ENCODE results near the gene SUSD2. TPM values are rescaled to one million over a fixed set of nuclear protein-coding genes. Genes with fewer than 3 reads are reported as not detected.

SUSD2 gene
- total RNA-seq, 1 experiment from 2014 or later, result 2.5 TPM

GRCh38 chr22:24157822-24158135, 23.5 kb upstream of the SUSD2 start:
- Mint-ChIP-seq H3K4me3 (ENCODE audit: low read depth, unreplicated experiment) (no peak overlapping the region), H3K27me3 (ENCODE audit: unreplicated experiment) (no peaks in the 10 kb centered on the region), H3K9me3 (ENCODE audit: low read depth, unreplicated experiment) (no peaks in the 10 kb centered on the region), H3K36me3 (ENCODE audit: insufficient read depth, unreplicated experiment) (peaks cover 14% of the 10 kb centered on the region), H3K27ac (ENCODE audit: unreplicated experiment) (no peak overlapping the region), H3K4me1 (ENCODE audit: low read depth, unreplicated experiment) (peaks cover 9% of the 10 kb centered on the region)
- BruUV-seq (replicated peaks), result no TSS peak
- intact Hi-C loops (cut with micrococcal nuclease; ENCODE audit: unreplicated experiment), result no loop called here
- TF ChIP-seq CTCF (IDR thresholded peaks at IDR 0.05; ENCODE audit: unreplicated experiment), result no peak
- CTCF ChIA-PET, result interaction anchor here (1.0 to 3.5 kb wide), 4 partner anchors 8 to 135 kb away, joined by 3 to 15 read pairs (median 9); no protein-coding TSS in a partner anchor
- no peak for DNase-seq

- H3K9me3 Mint-ChIP-seq (ENCODE audit: low read depth, unreplicated experiment), result no peaks in the 10 kb centered on the region
- H3K27me3 Mint-ChIP-seq (ENCODE audit: unreplicated experiment), result no peaks in the 10 kb centered on the region
- peaks cover 9% of the 10 kb centered on the region for H3K4me1 Mint-ChIP-seq (ENCODE audit: low read depth, unreplicated experiment)
- no peak overlapping the region for H3K4me3 Mint-ChIP-seq (ENCODE audit: low read depth, unreplicated experiment)
- CTCF ChIA-PET, result interaction anchor here (1.0 kb wide), 1 partner anchor 13 kb away, joined by 3 read pairs; no protein-coding TSS in a partner anchor
- H3K27ac Mint-ChIP-seq (ENCODE audit: unreplicated experiment), result no peak overlapping the region
- no peak for TF ChIP-seq CTCF (IDR thresholded peaks at IDR 0.05; ENCODE audit: unreplicated experiment)
- peaks cover 14% of the 10 kb centered on the region for H3K36me3 Mint-ChIP-seq (ENCODE audit: insufficient read depth, unreplicated experiment)
- DNase-seq, result no peak
- intact Hi-C loops (cut with micrococcal nuclease; ENCODE audit: unreplicated experiment), result no loop called here
- no TSS peak for BruUV-seq (replicated peaks)
These were observed 21.6 kb upstream of the SUSD2 start for GRCh38 chr22:24159650-24160049.

GRCh38 chr22:24160546-24160945, 20.7 kb upstream of the SUSD2 start:
- DNase-seq, result no peak
- Mint-ChIP-seq H3K4me3 (ENCODE audit: low read depth, unreplicated experiment) (no peak overlapping the region), H3K27me3 (ENCODE audit: unreplicated experiment) (no peaks in the 10 kb centered on the region), H3K27ac (ENCODE audit: unreplicated experiment) (no peak overlapping the region), H3K9me3 (ENCODE audit: low read depth, unreplicated experiment) (no peaks in the 10 kb centered on the region), H3K4me1 (ENCODE audit: low read depth, unreplicated experiment) (peaks cover 4% of the 10 kb centered on the region), H3K36me3 (ENCODE audit: insufficient read depth, unreplicated experiment) (peaks cover 13% of the 10 kb centered on the region)
- BruUV-seq (replicated peaks), result no TSS peak
- TF ChIP-seq CTCF (IDR thresholded peaks at IDR 0.05; ENCODE audit: unreplicated experiment), result no peak
- CTCF ChIA-PET, result no interaction called here
- intact Hi-C loops (cut with micrococcal nuclease; ENCODE audit: unreplicated experiment), result no loop called here

GRCh38 chr22:24161485-24161884, 19.8 kb upstream of the SUSD2 start:
- Mint-ChIP-seq H3K4me3 (ENCODE audit: low read depth, unreplicated experiment) (no peak overlapping the region), H3K27ac (ENCODE audit: unreplicated experiment) (no peak overlapping the region), H3K36me3 (ENCODE audit: insufficient read depth, unreplicated experiment) (peaks cover 13% of the 10 kb centered on the region), H3K9me3 (ENCODE audit: low read depth, unreplicated experiment) (no peaks in the 10 kb centered on the region), H3K27me3 (ENCODE audit: unreplicated experiment) (no peaks in the 10 kb centered on the region), H3K4me1 (ENCODE audit: low read depth, unreplicated experiment) (no peaks in the 10 kb centered on the region)
- no TSS peak for BruUV-seq (replicated peaks)
- intact Hi-C loops (cut with micrococcal nuclease; ENCODE audit: unreplicated experiment), result no loop called here
- CTCF ChIA-PET, result no interaction called here
- DNase-seq, result no peak
- no peak for TF ChIP-seq CTCF (IDR thresholded peaks at IDR 0.05; ENCODE audit: unreplicated experiment)

Measured in Calu3 (cell line).